Stimulated activated CD4-positive, alpha-beta T cell treated with anti-CD3 and anti-CD28 coated beads, Interleukin-1b, Interleukin-23, amount 100 ng/mL, for 24 hours (primary cell): ENCODE data around the gene RNF227.
"Not testable (repeated sequence)": the region's sequence is repeated elsewhere in the genome, so short reads cannot be mapped to it uniquely, and the experiment has no call there.

Source experiments
- DNase-seq, 4 experiments: peaks; one replicate each; pipeline ENCODE4 v3.0.0-alpha.2; 2020; ENCODE audit warnings: low read depth in 4 of 4, low spot score in 1 of 4

RNF227 gene

GRCh38 chr17:7864995-7865650 lies 51.0 kb downstream of the RNF227 start:
- DNase-seq: no peak

GRCh38 chr17:7864384-7864783 lies 51.7 kb downstream of the RNF227 start:
- not testable (repeated sequence) for DNase-seq
